C4-2B (cell line): ENCODE data around the gene SMOC2.

ENCODE experiments used
- ZFX ChIP-seq: fragments of 450-650 bp; IDR thresholded peaks from 2 replicates; pipeline ENCODE4 v1.6.1; 2017
- TF ChIP-seq, protein P1 (sequence below): fragments of 450-650 bp; conservative IDR thresholded peaks from 2 replicates; pipeline ENCODE4 v1.5.1; 2017; ENCODE audit warnings: mild to moderate bottlenecking

DNA sequence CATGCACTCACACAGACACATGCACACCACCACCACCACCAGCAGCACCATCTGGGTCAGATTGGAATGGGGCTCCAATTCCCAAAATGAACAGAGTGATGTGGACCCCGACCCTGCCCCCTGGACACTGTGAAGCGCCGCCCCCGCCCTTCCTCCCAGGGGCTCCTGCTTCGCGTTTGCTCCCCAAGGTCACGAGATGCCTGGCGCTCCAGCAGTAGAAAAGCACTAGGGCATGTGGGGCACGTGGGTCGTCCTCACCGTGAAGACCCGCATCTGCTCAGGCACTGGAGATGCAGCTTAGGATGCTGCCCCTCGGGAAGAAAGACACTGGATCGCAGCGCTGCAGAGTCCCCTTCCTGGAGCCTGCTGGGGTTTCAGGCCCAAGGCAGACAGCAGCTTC is 184.0 kb downstream of the SMOC2 start:
- TF ChIP-seq, protein P1, sequence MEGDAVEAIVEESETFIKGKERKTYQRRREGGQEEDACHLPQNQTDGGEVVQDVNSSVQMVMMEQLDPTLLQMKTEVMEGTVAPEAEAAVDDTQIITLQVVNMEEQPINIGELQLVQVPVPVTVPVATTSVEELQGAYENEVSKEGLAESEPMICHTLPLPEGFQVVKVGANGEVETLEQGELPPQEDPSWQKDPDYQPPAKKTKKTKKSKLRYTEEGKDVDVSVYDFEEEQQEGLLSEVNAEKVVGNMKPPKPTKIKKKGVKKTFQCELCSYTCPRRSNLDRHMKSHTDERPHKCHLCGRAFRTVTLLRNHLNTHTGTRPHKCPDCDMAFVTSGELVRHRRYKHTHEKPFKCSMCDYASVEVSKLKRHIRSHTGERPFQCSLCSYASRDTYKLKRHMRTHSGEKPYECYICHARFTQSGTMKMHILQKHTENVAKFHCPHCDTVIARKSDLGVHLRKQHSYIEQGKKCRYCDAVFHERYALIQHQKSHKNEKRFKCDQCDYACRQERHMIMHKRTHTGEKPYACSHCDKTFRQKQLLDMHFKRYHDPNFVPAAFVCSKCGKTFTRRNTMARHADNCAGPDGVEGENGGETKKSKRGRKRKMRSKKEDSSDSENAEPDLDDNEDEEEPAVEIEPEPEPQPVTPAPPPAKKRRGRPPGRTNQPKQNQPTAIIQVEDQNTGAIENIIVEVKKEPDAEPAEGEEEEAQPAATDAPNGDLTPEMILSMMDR = no peak
- no peak for TF ChIP-seq ZFX
